HT-29 (cell line): ENCODE results near the gene NME5. TPM values are rescaled to one million over a fixed set of nuclear protein-coding genes. Genes with fewer than 3 reads are reported as not detected.
A peak's percentile ranks its signal among the peaks of the same experiment; 100 is the strongest.
"Not testable (repeated sequence)": the region's sequence is repeated elsewhere in the genome, so short reads cannot be mapped to it uniquely, and the experiment has no call there.

Experiments used
- DNase-seq: peaks from one replicate; pipeline ENCODE4 v3.0.0-alpha.2; 2015; ENCODE audit warnings: low spot score
- total RNA-seq: library from RNA; depleted of rRNA; stranded (reverse); fragments of >200 nt; shearing (Covaris generic); gene quantifications from 2 replicates; pipeline ENCODE4 v1.2.3, GENCODE V29; 2014; rRNA removed

The NME5 gene
- total RNA-seq: not detected in 2 replicates

GRCh38 chr5:138138949-138139780, at the start of gene NME5:
Gene NME5, minus strand, starts transcription at chr5:138139428. Its CDS starts 648 bp downstream, at chr5:138138780.
- DNase-seq: no peak

- no peak for DNase-seq
Observed at GRCh38 chr5:138188626-138189025, 49.4 kb upstream of the NME5 start.

GRCh38 chr5:138186002-138186447, 46.8 kb upstream of the NME5 start:
- DNase-seq: no peak

GRCh38 chr5:138182808-138183207, 43.6 kb upstream of the NME5 start:
- no peak for DNase-seq

- DNase-seq: no peak
Observed at GRCh38 chr5:138180841-138181240, 41.6 kb upstream of the NME5 start.

- DNase-seq: peak; percentile 86
Observed at GRCh38 chr5:138180183-138180782, 41.1 kb upstream of the NME5 start.

- DNase-seq: peak; percentile 35
Observed at GRCh38 chr5:138179277-138179857, 40.1 kb upstream of the NME5 start.

- peak; percentile 99 for DNase-seq
Observed at GRCh38 chr5:138178516-138179276, 39.5 kb upstream of the NME5 start, which contains the start of the genes BRD8 and KIF20A. Gene BRD8, minus strand, starts transcription at chr5:138178630. Its CDS starts 16 bp downstream, at chr5:138178614. Gene KIF20A, plus strand, starts transcription at chr5:138179112. Its CDS starts 569 bp downstream, at chr5:138179681.

- DNase-seq: peak; percentile 53
Observed at GRCh38 chr5:138177941-138178515, 38.8 kb upstream of the NME5 start.

GRCh38 chr5:138170299-138170698, 31.1 kb upstream of the NME5 start:
- DNase-seq: no peak

GRCh38 chr5:138169124-138169523, 29.9 kb upstream of the NME5 start:
- no peak for DNase-seq

GRCh38 chr5:138163721-138164120, 24.5 kb upstream of the NME5 start:
- DNase-seq: no peak

- DNase-seq: no peak
Observed at GRCh38 chr5:138160706-138161105, 21.5 kb upstream of the NME5 start.

- no peak for DNase-seq
Observed at GRCh38 chr5:138159666-138160065, 20.4 kb upstream of the NME5 start.

GRCh38 chr5:138157626-138158025, 18.4 kb upstream of the NME5 start:
- DNase-seq: no peak

GRCh38 chr5:138155977-138156376, 16.7 kb upstream of the NME5 start:
- not testable (repeated sequence) for DNase-seq

- no peak for DNase-seq
Observed at GRCh38 chr5:138149530-138149929, 10.3 kb upstream of the NME5 start.

- DNase-seq: peak; percentile 26
Observed at GRCh38 chr5:138148811-138149210, 9.6 kb upstream of the NME5 start.

- DNase-seq: not testable (repeated sequence)
Observed at GRCh38 chr5:138143578-138143977, 4.3 kb upstream of the NME5 start.

- no peak for DNase-seq
Observed at GRCh38 chr5:138141734-138142133, 2.5 kb upstream of the NME5 start.

GRCh38 chr5:138140268-138140667, 1.0 kb upstream of the NME5 start:
- no peak for DNase-seq
